HEK293 (cell line): Measurements from ENCODE around the gene UTP3.

Experiments used
- GLIS1 ChIP-seq: fragments of 450-650 bp; formaldehyde crosslinking; IDR thresholded peaks from 2 replicates; pipeline ENCODE4 v1.5.1; 2016; ENCODE audit warnings: missing biosample characterization, missing genetic modification characterization
- KLF7 ChIP-seq: fragments of 450-650 bp; formaldehyde crosslinking; IDR thresholded peaks from 2 replicates; pipeline ENCODE4 v1.5.1; 2016; ENCODE audit warnings: missing biosample characterization, missing genetic modification characterization, borderline replicate concordance
- KLF8 ChIP-seq: fragments of 450-650 bp; formaldehyde crosslinking; IDR thresholded peaks from 2 replicates; pipeline ENCODE4 v1.5.1; 2016; ENCODE audit warnings: missing biosample characterization, missing genetic modification characterization
- PATZ1 ChIP-seq: fragments of 450-650 bp; formaldehyde crosslinking; IDR thresholded peaks from 2 replicates; pipeline ENCODE4 v1.5.1; 2016; ENCODE audit warnings: missing biosample characterization, missing genetic modification characterization
- PRDM1 ChIP-seq: fragments of 450-650 bp; formaldehyde crosslinking; IDR thresholded peaks from 2 replicates; pipeline ENCODE4; 2016; ENCODE audit warnings: missing biosample characterization, missing genetic modification characterization
- SALL2 ChIP-seq: fragments of 450-650 bp; formaldehyde crosslinking; IDR thresholded peaks from 2 replicates; pipeline ENCODE4 v1.5.0; 2017; ENCODE audit warnings: missing biosample characterization, mild to moderate bottlenecking, missing genetic modification characterization, borderline replicate concordance
- SP7 ChIP-seq: fragments of 450-650 bp; formaldehyde crosslinking; IDR thresholded peaks from 2 replicates; pipeline ENCODE4 v1.5.1; 2016; ENCODE audit warnings: missing biosample characterization, missing genetic modification characterization
- ZBTB1 ChIP-seq: fragments of 450-650 bp; formaldehyde crosslinking; IDR thresholded peaks from 2 replicates; pipeline ENCODE4 v1.5.1; 2016; ENCODE audit warnings: missing biosample characterization, missing genetic modification characterization
- ZBTB20 ChIP-seq: fragments of 450-650 bp; formaldehyde crosslinking; IDR thresholded peaks from 2 replicates; pipeline ENCODE4 v1.5.1; 2016; ENCODE audit warnings: missing biosample characterization, missing genetic modification characterization
- ZBTB7A ChIP-seq: fragments of 450-650 bp; formaldehyde crosslinking; IDR thresholded peaks from 2 replicates; pipeline ENCODE4 v1.5.1; 2016; ENCODE audit warnings: low read depth, missing biosample characterization, missing genetic modification characterization
- ZNF132 ChIP-seq: fragments of 450-650 bp; formaldehyde crosslinking; IDR thresholded peaks from 2 replicates; pipeline ENCODE4 v1.5.1; 2017; ENCODE audit warnings: missing biosample characterization, missing genetic modification characterization, borderline replicate concordance
- ZNF133 ChIP-seq: fragments of 450-650 bp; formaldehyde crosslinking; IDR thresholded peaks from 2 replicates; pipeline ENCODE4 v1.5.1; 2016; ENCODE audit warnings: missing biosample characterization, missing genetic modification characterization
- ZNF140 ChIP-seq: fragments of 450-650 bp; formaldehyde crosslinking; IDR thresholded peaks from 2 replicates; pipeline ENCODE4 v1.5.1; 2016; ENCODE audit warnings: missing biosample characterization, missing genetic modification characterization
- ZNF16 ChIP-seq: fragments of 450-650 bp; formaldehyde crosslinking; IDR thresholded peaks from 2 replicates; pipeline ENCODE4 v1.5.1; 2016; ENCODE audit warnings: low read depth, missing biosample characterization, missing genetic modification characterization
- ZNF214 ChIP-seq: fragments of 450-650 bp; formaldehyde crosslinking; IDR thresholded peaks from 2 replicates; pipeline ENCODE4 v1.5.1; 2017; ENCODE audit warnings: missing biosample characterization, mild to moderate bottlenecking, missing genetic modification characterization, borderline replicate concordance
- ZNF23 ChIP-seq: fragments of 450-650 bp; formaldehyde crosslinking; IDR thresholded peaks from 2 replicates; pipeline ENCODE4 v1.5.1; 2016; ENCODE audit warnings: missing biosample characterization, missing genetic modification characterization, borderline replicate concordance
- ZNF335 ChIP-seq: fragments of 450-650 bp; formaldehyde crosslinking; conservative IDR thresholded peaks from 2 replicates; pipeline ENCODE4 v1.5.1; 2016; ENCODE audit warnings: missing biosample characterization, missing genetic modification characterization
- ZNF341 ChIP-seq: fragments of 450-650 bp; formaldehyde crosslinking; IDR thresholded peaks from 2 replicates; pipeline ENCODE4; 2016; ENCODE audit warnings: low read depth, missing biosample characterization, missing genetic modification characterization
- ZNF366 ChIP-seq: fragments of 450-650 bp; formaldehyde crosslinking; conservative IDR thresholded peaks from 2 replicates; pipeline ENCODE4 v1.5.1; 2016; ENCODE audit warnings: missing biosample characterization, missing genetic modification characterization
- ZNF37A ChIP-seq: fragments of 450-650 bp; IDR thresholded peaks from 2 replicates; pipeline ENCODE4 v1.5.1; 2018; ENCODE audit warnings: missing biosample characterization, missing genetic modification characterization
- ZNF404 ChIP-seq: fragments of 450-650 bp; formaldehyde crosslinking; IDR thresholded peaks from 2 replicates; pipeline ENCODE4 v1.5.1; 2017; ENCODE audit warnings: missing biosample characterization, missing genetic modification characterization
- ZNF529 ChIP-seq: fragments of 450-650 bp; formaldehyde crosslinking; IDR thresholded peaks from 2 replicates; pipeline ENCODE4 v1.5.1; 2017; ENCODE audit warnings: missing genetic modification characterization, missing biosample characterization; ENCODE audit not compliant: insufficient replicate concordance
- ZNF555 ChIP-seq: fragments of 450-650 bp; formaldehyde crosslinking; conservative IDR thresholded peaks from 2 replicates; pipeline ENCODE4 v1.5.1; 2017; ENCODE audit warnings: missing biosample characterization, mild to moderate bottlenecking, missing genetic modification characterization, inconsistent platforms
- ZNF571 ChIP-seq: fragments of 450-650 bp; formaldehyde crosslinking; IDR thresholded peaks from 2 replicates; pipeline ENCODE4 v1.5.0; 2017; ENCODE audit warnings: missing biosample characterization, missing genetic modification characterization
- ZNF654 ChIP-seq: fragments of 450-650 bp; formaldehyde crosslinking; IDR thresholded peaks from 2 replicates; pipeline ENCODE4 v1.5.1; 2016; ENCODE audit warnings: low read depth, missing biosample characterization, missing genetic modification characterization
- ZNF658 ChIP-seq: fragments of 450-650 bp; formaldehyde crosslinking; IDR thresholded peaks from 2 replicates; pipeline ENCODE4; 2016; ENCODE audit warnings: missing biosample characterization, missing genetic modification characterization
- ZNF785 ChIP-seq: fragments of 450-650 bp; formaldehyde crosslinking; IDR thresholded peaks from 2 replicates; pipeline ENCODE4 v1.5.1; 2016; ENCODE audit warnings: missing biosample characterization, missing genetic modification characterization
- ZNF830 ChIP-seq: fragments of 450-650 bp; IDR thresholded peaks from 2 replicates; pipeline ENCODE4 v1.5.0; 2018; ENCODE audit warnings: missing biosample characterization, missing genetic modification characterization, low read depth, mild to moderate bottlenecking, moderate library complexity
- ZSCAN16 ChIP-seq: fragments of 450-650 bp; formaldehyde crosslinking; IDR thresholded peaks from 2 replicates; pipeline ENCODE4 v1.5.1; 2016; ENCODE audit warnings: missing biosample characterization, missing genetic modification characterization
- ZSCAN18 ChIP-seq: fragments of 450-650 bp; formaldehyde crosslinking; IDR thresholded peaks from 2 replicates; pipeline ENCODE4 v1.5.1; 2016; ENCODE audit warnings: missing biosample characterization, missing genetic modification characterization
- ZSCAN23 ChIP-seq: fragments of 450-650 bp; formaldehyde crosslinking; IDR thresholded peaks from 2 replicates; pipeline ENCODE4 v1.5.1; 2016; ENCODE audit warnings: missing biosample characterization, missing genetic modification characterization
- TF ChIP-seq, protein P1 (sequence below): fragments of 450-650 bp; formaldehyde crosslinking; IDR thresholded peaks from 2 replicates; pipeline ENCODE4 v1.5.1; 2016; ENCODE audit warnings: missing biosample characterization, missing genetic modification characterization
- TF ChIP-seq, protein P2 (sequence below): fragments of 450-650 bp; formaldehyde crosslinking; IDR thresholded peaks from 2 replicates; pipeline ENCODE4 v1.5.1; 2016; ENCODE audit warnings: missing biosample characterization, missing genetic modification characterization

Gene UTP3

GRCh38 chr4:70705183-70706043, 17.1 kb downstream of the UTP3 start (continued):
- TF ChIP-seq PATZ1 (tag by site-specific recombination) (peak; percentile 95), ZNF654 (tag by site-specific recombination) (no peak), ZSCAN16 (tag by site-specific recombination) (no peak), ZNF16 (tag by site-specific recombination) (no peak), KLF7 (tag by site-specific recombination) (peak; percentile 63; the same call in 1 of the 2 replicates), ZNF658 (tag by site-specific recombination) (no peak), ZBTB20 (tag by site-specific recombination) (peak; percentile 97), ZNF132 (no peak), ZNF335 (tag by site-specific recombination) (peak; percentile 84), ZSCAN23 (tag by site-specific recombination) (no peak), ZNF23 (no peak), ZNF404 (no peak), ZBTB1 (tag by site-specific recombination) (no peak), ZNF366 (tag by site-specific recombination) (0 out of 2 replicates have a peak, but pooled peaks have one; percentile 26), ZNF785 (no peak), ZNF529 (tag by site-specific recombination) (no peak), SALL2 (tag by site-specific recombination) (no peak), ZNF140 (tag by site-specific recombination) (no peak), ZNF830 (tag by site-specific recombination) (no peak), ZBTB7A (tag by site-specific recombination) (no peak; the same call in 1 of the 2 replicates), ZNF341 (peak; percentile 75), KLF8 (tag by site-specific recombination) (peak; percentile 82), ZSCAN18 (tag by site-specific recombination) (no peak), SP7 (0 out of 2 replicates have a peak, but pooled peaks have one; percentile 44), ZNF37A (tag by site-specific recombination) (no peak), PRDM1 (tag by site-specific recombination) (no peak), ZNF214 (tag by site-specific recombination) (no peak), ZNF571 (tag by site-specific recombination) (no peak), GLIS1 (tag by site-specific recombination) (peak; percentile 75), ZNF555 (tag by site-specific recombination) (no peak), ZNF133 (tag by site-specific recombination) (no peak)
- TF ChIP-seq, protein P1, sequence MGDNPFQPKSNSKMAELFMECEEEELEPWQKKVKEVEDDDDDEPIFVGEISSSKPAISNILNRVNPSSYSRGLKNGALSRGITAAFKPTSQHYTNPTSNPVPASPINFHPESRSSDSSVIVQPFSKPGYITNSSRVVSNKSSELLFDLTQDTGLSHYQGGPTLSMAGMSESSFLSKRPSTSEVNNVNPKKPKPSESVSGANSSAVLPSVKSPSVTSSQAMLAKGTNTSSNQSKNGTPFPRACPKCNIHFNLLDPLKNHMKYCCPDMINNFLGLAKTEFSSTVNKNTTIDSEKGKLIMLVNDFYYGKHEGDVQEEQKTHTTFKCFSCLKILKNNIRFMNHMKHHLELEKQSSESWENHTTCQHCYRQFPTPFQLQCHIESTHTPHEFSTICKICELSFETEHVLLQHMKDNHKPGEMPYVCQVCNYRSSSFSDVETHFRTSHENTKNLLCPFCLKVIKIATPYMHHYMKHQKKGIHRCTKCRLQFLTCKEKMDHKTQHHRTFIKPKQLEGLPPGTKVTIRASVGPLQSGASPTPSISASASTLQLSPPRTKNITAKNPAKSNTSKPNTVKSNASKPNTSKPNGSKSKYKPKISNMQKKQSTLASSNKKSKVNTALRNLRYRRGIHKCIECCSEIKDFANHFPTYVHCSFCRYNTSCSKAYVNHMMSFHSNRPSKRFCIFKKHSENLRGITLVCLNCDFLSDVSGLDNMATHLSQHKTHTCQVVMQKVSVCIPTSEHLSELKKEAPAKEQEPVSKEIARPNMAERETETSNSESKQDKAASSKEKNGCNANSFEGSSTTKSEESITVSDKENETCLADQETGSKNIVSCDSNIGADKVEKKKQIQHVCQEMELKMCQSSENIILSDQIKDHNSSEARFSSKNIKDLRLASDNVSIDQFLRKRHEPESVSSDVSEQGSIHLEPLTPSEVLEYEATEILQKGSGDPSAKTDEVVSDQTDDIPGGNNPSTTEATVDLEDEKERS (tag by site-specific recombination) = no peak
- TF ChIP-seq, protein P2, sequence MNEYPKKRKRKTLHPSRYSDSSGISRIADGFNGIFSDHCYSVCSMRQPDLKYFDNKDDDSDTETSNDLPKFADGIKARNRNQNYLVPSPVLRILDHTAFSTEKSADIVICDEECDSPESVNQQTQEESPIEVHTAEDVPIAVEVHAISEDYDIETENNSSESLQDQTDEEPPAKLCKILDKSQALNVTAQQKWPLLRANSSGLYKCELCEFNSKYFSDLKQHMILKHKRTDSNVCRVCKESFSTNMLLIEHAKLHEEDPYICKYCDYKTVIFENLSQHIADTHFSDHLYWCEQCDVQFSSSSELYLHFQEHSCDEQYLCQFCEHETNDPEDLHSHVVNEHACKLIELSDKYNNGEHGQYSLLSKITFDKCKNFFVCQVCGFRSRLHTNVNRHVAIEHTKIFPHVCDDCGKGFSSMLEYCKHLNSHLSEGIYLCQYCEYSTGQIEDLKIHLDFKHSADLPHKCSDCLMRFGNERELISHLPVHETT (tag by site-specific recombination) = no peak
